Ishikawa (cell line): ENCODE measurements around the gene CAPN11.

Experiments used
- CEBPB ChIP-seq: IDR thresholded peaks from 2 replicates; pipeline ENCODE4 v1.6.1; 2012
- CREB1 ChIP-seq: IDR thresholded peaks from 2 replicates; pipeline ENCODE4 v1.6.1; 2012; ENCODE audit warnings: low read depth
- EGR1 ChIP-seq: IDR thresholded peaks from 2 replicates; pipeline ENCODE4 v1.6.1; 2012
- EP300 ChIP-seq: IDR thresholded peaks from 2 replicates; pipeline ENCODE4 v1.6.1; 2012; ENCODE audit warnings: borderline replicate concordance
- MAX ChIP-seq: IDR thresholded peaks from 2 replicates; pipeline ENCODE4 v1.6.1; 2012
- RAD21 ChIP-seq: IDR thresholded peaks from 2 replicates; pipeline ENCODE4 v1.6.1; 2012; ENCODE audit warnings: low read depth
- REST ChIP-seq: IDR thresholded peaks from 2 replicates; pipeline ENCODE4 v1.6.1; 2012; ENCODE audit warnings: low read depth, mild to moderate bottlenecking
- TAF1 ChIP-seq: IDR thresholded peaks from 2 replicates; pipeline ENCODE4 v1.6.1; 2012; ENCODE audit warnings: low read depth, mild to moderate bottlenecking
- TCF12 ChIP-seq: IDR thresholded peaks from 2 replicates; pipeline ENCODE4 v1.6.1; 2012; ENCODE audit warnings: low read depth
- TEAD4 ChIP-seq: IDR thresholded peaks from 2 replicates; pipeline ENCODE4 v1.6.1; 2012
- USF1 ChIP-seq: IDR thresholded peaks from 2 replicates; pipeline ENCODE4 v1.6.1; 2012
- YY1 ChIP-seq: IDR thresholded peaks from 2 replicates; pipeline ENCODE4 v1.6.1; 2012; ENCODE audit warnings: low read depth
- ZBTB7A ChIP-seq: IDR thresholded peaks from 2 replicates; pipeline ENCODE4 v1.6.1; 2012; ENCODE audit warnings: low read depth

GRCh38 chr6:44177691-44178423 lies 19.2 kb downstream of the CAPN11 start:
- TF ChIP-seq RAD21 (no peak), CEBPB (no peak), USF1 (no peak), MAX (no peak), TCF12 (no peak), EP300 (no peak), REST (no peak), ZBTB7A (no peak), TAF1 (no peak), YY1 (no peak), TEAD4 (no peak), EGR1 (no peak), CREB1 (no peak)
